WI38 (cell line): ENCODE results near the gene NT5DC4.
A peak's percentile ranks its signal among the peaks of the same experiment; 100 is the strongest.

Source experiments
- H3K4me3 ChIP-seq: 2 replicates; pipeline ENCODE4 v1.5.1; 2011; ENCODE audit warnings: low read depth, mild to moderate bottlenecking, control low read depth, low read length
- TF ChIP-seq, protein P1 (sequence below): IDR thresholded peaks from 2 replicates; pipeline ENCODE4 v1.5.1; 2012; ENCODE audit warnings: low read depth, mild to moderate bottlenecking, control low read depth, low read length

NT5DC4 gene

DNA sequence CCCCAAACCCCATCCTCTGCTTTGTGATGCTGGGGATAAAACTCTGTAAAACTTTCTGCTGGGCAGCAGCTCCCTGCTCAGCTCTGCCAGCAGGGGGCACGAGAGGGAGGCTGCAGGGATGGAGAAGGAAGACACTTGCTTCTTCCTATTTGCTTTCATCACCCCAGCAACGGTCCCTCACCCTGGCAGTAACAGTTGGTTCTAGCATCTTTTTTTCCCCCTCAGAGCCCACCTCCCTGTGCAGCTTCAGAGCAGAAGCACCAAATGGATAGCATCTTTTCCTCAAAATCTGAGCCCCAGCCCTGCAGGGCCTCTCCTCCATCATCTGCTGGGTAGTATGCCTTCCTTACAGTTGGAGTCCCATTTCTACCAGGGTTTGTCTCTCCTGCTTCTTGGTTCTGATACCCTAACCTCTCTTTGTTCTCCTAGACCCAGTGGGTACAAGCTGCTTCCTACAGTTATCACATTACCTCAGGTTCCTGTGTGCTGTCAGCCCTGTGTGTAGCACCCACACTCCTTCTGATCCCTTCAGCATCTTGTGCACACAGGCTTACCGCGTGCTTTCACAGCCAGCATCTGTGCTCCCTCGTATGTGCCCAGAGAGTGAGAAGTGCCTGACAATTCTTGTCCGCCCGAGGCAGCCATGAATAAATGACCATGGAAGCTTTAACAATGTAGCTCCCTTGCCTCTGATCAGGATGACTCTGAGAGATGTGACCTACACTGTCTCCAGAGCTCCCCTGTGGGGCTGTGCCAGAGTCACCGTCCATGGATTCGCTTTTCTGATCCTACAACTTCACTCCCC, 29.1 kb downstream of the NT5DC4 start:
- TF ChIP-seq, protein P1, sequence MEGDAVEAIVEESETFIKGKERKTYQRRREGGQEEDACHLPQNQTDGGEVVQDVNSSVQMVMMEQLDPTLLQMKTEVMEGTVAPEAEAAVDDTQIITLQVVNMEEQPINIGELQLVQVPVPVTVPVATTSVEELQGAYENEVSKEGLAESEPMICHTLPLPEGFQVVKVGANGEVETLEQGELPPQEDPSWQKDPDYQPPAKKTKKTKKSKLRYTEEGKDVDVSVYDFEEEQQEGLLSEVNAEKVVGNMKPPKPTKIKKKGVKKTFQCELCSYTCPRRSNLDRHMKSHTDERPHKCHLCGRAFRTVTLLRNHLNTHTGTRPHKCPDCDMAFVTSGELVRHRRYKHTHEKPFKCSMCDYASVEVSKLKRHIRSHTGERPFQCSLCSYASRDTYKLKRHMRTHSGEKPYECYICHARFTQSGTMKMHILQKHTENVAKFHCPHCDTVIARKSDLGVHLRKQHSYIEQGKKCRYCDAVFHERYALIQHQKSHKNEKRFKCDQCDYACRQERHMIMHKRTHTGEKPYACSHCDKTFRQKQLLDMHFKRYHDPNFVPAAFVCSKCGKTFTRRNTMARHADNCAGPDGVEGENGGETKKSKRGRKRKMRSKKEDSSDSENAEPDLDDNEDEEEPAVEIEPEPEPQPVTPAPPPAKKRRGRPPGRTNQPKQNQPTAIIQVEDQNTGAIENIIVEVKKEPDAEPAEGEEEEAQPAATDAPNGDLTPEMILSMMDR = peak; percentile 97
- no peak overlapping the region for H3K4me3 ChIP-seq

DNA sequence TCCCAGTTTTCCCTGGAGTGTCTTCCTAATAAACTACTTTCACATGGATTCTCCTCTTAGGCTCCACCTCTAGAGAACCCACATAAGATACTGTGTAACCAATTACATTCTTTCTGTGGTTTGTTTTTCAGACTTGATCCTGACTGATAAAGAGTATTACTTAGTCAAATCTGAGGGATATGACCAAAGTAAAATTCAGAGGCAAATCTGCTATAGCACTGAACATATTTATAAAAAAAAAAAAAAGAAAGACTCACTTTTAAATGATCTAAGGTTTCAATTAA, 29.7 kb downstream of the NT5DC4 start:
- H3K4me3 ChIP-seq = no peak overlapping the region

DNA sequence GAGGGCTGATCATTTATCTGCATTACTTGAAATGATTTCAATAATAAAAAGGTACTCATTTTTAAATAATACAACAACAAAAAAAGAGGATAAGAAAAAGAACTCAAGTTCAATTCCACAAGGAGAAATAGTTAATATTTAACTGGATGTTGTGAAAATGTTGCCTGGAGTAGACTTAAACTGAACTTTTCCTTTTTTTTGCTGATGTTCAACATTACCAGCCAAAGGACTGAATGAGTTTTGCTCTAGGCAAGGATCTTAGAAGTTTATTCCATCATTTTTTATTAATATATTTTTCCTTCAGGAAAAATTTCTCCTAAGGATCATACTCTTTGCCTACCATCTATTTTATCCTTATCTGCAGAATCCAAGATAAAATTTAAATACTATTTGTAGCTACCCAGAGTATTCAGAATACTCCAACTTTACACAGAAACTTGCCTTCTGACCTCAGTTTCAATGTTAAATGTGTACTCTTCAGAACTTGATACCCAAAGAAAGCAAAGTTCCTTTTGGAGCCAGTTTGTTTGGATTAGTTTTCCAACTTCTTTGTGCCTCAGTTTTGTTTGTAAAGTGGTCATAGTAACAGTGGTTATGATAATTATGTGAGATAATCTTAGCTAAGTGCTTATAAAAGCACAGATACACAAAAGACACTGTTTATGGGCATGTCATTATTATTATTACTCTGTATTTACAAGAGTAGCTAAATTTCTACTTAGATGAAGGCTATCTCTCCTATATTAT, 30.8 kb downstream of the NT5DC4 start:
- TF ChIP-seq, protein P1 = no peak

More for the DNA sequence above, 29.7 kb downstream of the NT5DC4 start:
- TF ChIP-seq, protein P1 = no peak

DNA sequence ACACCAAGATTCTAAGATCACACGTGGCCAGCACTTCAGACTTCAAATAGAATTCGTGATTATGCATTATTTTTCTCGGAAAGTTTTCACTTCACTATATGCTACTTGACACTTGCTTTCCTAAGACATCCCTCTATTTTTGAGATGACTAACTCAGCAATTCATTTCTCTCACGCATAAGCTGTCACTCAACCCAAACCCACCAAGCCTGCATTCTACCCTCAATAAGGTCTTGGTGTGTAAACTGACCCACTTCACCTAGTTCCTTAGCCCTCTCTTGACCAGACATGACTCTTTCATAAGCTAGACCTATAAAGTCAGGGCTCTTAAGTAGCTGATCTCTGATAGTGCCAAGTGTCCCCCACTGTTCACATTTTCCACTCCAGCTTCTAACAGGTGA, 31.8 kb downstream of the NT5DC4 start:
- TF ChIP-seq, protein P1 = no peak
- H3K4me3 ChIP-seq = no peak overlapping the region

More for the DNA sequence above, 30.8 kb downstream of the NT5DC4 start:
- H3K4me3 ChIP-seq = no peak overlapping the region

DNA sequence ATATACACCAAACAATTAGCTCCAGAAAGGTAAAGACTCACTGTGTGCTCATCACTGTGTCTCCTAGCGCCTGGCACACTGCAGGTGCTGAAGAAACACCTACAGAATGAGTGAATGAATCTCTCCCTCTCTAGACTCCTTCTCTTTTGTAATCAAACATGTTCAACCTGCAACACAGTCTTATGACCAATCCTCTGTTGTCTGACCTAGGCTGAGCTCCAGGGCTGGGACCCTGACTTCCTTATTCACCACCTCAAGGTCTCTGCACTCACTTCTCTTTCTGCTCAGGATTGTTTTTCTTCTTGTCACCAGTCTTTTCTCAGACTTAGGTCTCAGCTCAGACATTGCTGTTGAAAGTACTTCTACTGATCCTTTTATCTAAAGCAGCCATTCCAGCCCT, 33.7 kb downstream of the NT5DC4 start:
- TF ChIP-seq, protein P1 = no peak
- H3K4me3 ChIP-seq = no peak overlapping the region

DNA sequence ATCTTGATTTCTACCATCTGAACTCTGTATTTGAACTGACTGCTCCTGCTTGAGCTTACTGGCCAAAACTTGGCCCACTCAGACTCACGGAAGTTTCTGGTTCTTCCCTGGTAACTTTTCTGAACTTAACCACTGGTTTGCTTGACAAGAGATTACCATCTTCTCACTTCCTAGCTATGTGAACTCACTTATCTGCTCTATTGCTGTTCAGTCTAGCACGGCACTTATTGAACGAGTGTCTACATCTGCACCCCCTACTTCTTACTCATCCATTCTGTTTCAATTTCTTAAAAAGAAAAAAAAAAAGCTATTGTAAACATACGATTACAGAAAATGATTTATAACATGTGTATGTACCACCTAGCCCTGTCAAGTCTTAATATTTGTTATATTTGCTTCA, 34.6 kb downstream of the NT5DC4 start:
- TF ChIP-seq, protein P1 = no peak
- no peak overlapping the region for H3K4me3 ChIP-seq

DNA sequence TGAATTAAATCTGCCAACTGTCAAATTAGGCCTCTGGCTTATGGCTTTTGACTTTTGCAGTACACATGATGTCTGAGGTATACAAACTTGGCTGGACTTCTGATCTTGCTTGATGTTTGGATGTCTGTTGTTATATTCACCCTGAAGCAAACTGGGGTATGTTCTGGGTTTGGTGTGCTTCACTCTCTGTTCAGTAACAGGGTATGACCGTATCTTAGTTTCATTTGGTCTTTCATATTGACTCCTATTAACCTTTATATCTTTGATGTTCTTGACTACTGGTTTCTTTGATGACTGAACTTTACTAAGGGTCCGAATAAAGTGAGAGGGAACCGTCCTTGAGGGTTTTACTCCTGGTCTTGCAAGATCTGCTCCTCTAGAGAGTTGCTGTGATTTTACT, 35.4 kb downstream of the NT5DC4 start:
- TF ChIP-seq, protein P1 = no peak
- H3K4me3 ChIP-seq = no peak overlapping the region
